G401.6 (cell line): ENCODE results near the gene CORIN.
"Not testable (repeated sequence)": the region's sequence is repeated elsewhere in the genome, so short reads cannot be mapped to it uniquely, and the experiment has no call there.

Source experiments
- FAIRE-seq: peaks from 2 replicates; lab custom pipeline; 2012; peaks lifted over from hg19 to GRCh38; lab: Jason Lieb, UNC

CORIN gene

GRCh38 chr4:47767956-47768355, 69.9 kb downstream of the CORIN start:
- FAIRE-seq: not testable (repeated sequence)

GRCh38 chr4:47763279-47763678, 74.6 kb downstream of the CORIN start:
- FAIRE-seq: no peak

- no peak for FAIRE-seq
Measured at GRCh38 chr4:47762376-47763266, 75.2 kb downstream of the CORIN start.

GRCh38 chr4:47753316-47753715, 84.6 kb downstream of the CORIN start:
- not testable (repeated sequence) for FAIRE-seq

GRCh38 chr4:47752214-47752613, 85.7 kb downstream of the CORIN start:
- no peak for FAIRE-seq

- no peak for FAIRE-seq
Measured at GRCh38 chr4:47750788-47751187, 87.1 kb downstream of the CORIN start.

GRCh38 chr4:47749858-47750257, 88.0 kb downstream of the CORIN start:
- no peak for FAIRE-seq

GRCh38 chr4:47749060-47749459, 88.8 kb downstream of the CORIN start:
- FAIRE-seq: no peak

- no peak for FAIRE-seq
Measured at GRCh38 chr4:47747846-47748494, 89.9 kb downstream of the CORIN start.

- FAIRE-seq: no peak
Measured at GRCh38 chr4:47747211-47747610, 90.7 kb downstream of the CORIN start.

- no peak for FAIRE-seq
Measured at GRCh38 chr4:47746122-47746521, 91.7 kb downstream of the CORIN start.

GRCh38 chr4:47744843-47745382, 93.0 kb downstream of the CORIN start:
- FAIRE-seq: no peak

- FAIRE-seq: no peak
Measured at GRCh38 chr4:47744253-47744652, 93.6 kb downstream of the CORIN start.

GRCh38 chr4:47741200-47741599, 96.7 kb downstream of the CORIN start:
- no peak for FAIRE-seq

- no peak for FAIRE-seq
Measured at GRCh38 chr4:47737326-47737725, 100.5 kb downstream of the CORIN start.

- FAIRE-seq: no peak
Measured at GRCh38 chr4:47736555-47736954, 101.3 kb downstream of the CORIN start.

- no peak for FAIRE-seq
Measured at GRCh38 chr4:47736146-47736545, 101.7 kb downstream of the CORIN start.

GRCh38 chr4:47733302-47734175, 104.3 kb downstream of the CORIN start:
- no peak for FAIRE-seq

- FAIRE-seq: no peak
Measured at GRCh38 chr4:47731182-47731581, 106.7 kb downstream of the CORIN start.

GRCh38 chr4:47729131-47729680, 108.7 kb downstream of the CORIN start:
- no peak for FAIRE-seq

- FAIRE-seq: no peak
Measured at GRCh38 chr4:47721892-47722575, 115.8 kb downstream of the CORIN start.
